OCI-M2 (cell line): ENCODE measurements around the gene ALDH3B1.

Experiments
- DNase-seq: peaks from one replicate; lab custom pipeline; 2025; ENCODE audit not compliant: unreplicated experiment; lab: John Stamatoyannopoulos, UW

The ALDH3B1 gene

GRCh38 chr11:68066742-68067141, 56.6 kb downstream of the ALDH3B1 start:
- DNase-seq: no peak

DNA sequence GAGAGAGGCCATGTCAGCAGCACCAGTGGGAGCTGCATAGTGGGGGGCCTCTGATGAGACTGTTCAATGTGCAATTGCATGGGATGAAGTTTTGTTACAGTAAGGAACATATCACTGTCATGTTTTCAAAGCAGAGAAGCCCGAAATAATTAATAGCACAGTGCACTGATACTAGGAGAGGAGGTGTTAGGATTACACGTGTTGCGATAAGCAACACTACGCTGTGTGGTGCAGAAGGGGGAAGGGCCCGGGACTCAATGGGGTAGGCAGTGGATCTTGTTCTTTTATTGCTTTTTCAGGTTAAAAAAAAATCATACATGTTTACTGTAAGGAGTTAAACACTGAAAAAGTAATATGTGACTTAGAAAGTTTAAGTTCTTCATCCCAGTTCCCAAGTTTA, 57.9 kb downstream of the ALDH3B1 start:
- no peak for DNase-seq

- DNase-seq: no peak
These were observed 61.3 kb downstream of the ALDH3B1 start for GRCh38 chr11:68071281-68072048.

GRCh38 chr11:68074584-68075352, 64.6 kb downstream of the ALDH3B1 start:
- no peak for DNase-seq

- no peak for DNase-seq
These were observed 66.4 kb downstream of the ALDH3B1 start for GRCh38 chr11:68076371-68077042.

DNA sequence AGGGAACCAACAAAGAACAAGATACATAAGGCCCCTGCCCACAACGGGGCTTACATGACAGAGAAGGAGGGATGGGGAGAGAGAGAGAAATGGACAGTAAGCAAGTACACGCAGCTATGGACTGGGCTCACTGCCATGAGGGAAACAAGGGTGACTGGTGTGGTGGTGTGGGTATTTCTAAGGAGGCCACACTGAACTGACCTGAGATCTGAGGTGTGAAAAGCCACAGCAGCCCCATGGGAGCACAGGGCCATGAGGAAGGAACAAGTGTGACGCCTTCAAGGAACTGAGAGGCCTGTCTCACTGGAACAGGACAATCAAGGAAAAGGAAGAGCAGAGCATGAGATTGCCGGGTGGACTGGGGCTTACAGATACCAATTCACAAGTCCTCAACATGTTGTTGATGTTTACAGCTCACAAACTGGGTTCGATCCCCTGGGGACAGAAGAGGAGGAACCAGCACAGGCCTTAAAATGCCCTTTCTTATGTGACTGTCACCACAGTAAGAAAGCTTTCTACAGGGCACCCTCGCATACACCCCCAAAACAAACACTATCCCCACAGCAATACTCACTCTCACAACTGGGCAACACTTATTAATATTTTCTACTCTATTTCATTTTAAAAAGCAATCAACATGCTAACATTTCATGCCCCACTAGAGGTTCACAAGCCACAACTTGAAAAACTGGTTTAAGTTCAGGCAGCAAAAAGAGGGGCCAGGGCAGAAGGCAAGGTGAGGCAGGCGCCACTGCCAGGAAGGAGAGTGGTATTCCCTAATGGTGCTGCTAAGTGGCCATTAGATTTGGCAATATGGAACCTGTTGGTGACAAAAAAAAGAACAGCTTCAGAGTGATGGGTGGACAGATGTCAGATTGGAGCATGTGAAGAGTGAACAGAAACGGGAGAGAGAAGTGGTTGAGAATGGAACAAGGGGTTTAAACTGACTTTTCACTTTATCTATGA, 67.8 kb downstream of the ALDH3B1 start:
- DNase-seq: no peak
